Panc1 (cell line): ENCODE data around the gene ABCC12.

Experiments
- POLR2AphosphoS5 ChIP-seq: IDR thresholded peaks from 2 replicates; pipeline ENCODE4 v1.6.1; 2012; ENCODE audit warnings: mild to moderate bottlenecking, low read depth, low read length, moderate library complexity
- SIN3A ChIP-seq: IDR thresholded peaks from 2 replicates; pipeline ENCODE4 v1.6.1; 2012; ENCODE audit warnings: low read depth, mild to moderate bottlenecking, low read length, moderate library complexity, borderline replicate concordance; ENCODE audit not compliant: insufficient read depth
- TCF7L2 ChIP-seq: IDR thresholded peaks from 2 replicates; pipeline ENCODE4 v1.6.1; 2011; ENCODE audit warnings: mild to moderate bottlenecking, low read depth, low read length, inconsistent platforms
- TF ChIP-seq, protein P1 (sequence below): fragments of 450-650 bp; IDR thresholded peaks from 2 replicates; pipeline ENCODE4 v1.5.1; 2017; ENCODE audit warnings: mild to moderate bottlenecking
- TF ChIP-seq, protein P2 (sequence below), 2 experiments: IDR thresholded peaks; 2 replicates each; pipeline ENCODE4 v1.6.1; 2011 to 2012; ENCODE audit warnings: low read depth in 2 of 2, control low read depth in 1 of 2, low read length in 1 of 2, mild to moderate bottlenecking in 1 of 2, moderate library complexity in 1 of 2; ENCODE audit not compliant: insufficient read depth in 1 of 2

DNA sequence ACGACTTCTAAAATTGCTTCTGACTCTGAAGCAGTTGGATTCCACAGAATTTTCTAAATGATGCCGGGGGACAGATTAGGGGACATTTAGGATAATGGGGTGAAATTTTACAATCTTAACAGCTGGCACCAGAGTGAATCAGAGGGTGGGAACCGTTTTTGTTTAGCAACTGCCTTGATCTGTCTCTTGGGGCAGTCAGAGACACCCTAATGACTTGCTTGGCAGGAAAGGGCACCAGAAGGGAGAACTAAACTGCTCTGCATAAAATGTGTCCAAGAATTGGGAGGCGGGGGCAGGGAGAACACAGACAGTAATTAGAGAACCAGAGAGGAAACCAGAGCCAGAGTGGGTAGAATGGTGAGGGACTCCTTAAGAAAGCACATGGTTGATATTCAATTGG is 6.1 kb upstream of the ABCC12 start:
- TF ChIP-seq, protein P1, sequence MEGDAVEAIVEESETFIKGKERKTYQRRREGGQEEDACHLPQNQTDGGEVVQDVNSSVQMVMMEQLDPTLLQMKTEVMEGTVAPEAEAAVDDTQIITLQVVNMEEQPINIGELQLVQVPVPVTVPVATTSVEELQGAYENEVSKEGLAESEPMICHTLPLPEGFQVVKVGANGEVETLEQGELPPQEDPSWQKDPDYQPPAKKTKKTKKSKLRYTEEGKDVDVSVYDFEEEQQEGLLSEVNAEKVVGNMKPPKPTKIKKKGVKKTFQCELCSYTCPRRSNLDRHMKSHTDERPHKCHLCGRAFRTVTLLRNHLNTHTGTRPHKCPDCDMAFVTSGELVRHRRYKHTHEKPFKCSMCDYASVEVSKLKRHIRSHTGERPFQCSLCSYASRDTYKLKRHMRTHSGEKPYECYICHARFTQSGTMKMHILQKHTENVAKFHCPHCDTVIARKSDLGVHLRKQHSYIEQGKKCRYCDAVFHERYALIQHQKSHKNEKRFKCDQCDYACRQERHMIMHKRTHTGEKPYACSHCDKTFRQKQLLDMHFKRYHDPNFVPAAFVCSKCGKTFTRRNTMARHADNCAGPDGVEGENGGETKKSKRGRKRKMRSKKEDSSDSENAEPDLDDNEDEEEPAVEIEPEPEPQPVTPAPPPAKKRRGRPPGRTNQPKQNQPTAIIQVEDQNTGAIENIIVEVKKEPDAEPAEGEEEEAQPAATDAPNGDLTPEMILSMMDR = no peak
- TF ChIP-seq POLR2AphosphoS5 = no peak
- TF ChIP-seq, protein P2, sequence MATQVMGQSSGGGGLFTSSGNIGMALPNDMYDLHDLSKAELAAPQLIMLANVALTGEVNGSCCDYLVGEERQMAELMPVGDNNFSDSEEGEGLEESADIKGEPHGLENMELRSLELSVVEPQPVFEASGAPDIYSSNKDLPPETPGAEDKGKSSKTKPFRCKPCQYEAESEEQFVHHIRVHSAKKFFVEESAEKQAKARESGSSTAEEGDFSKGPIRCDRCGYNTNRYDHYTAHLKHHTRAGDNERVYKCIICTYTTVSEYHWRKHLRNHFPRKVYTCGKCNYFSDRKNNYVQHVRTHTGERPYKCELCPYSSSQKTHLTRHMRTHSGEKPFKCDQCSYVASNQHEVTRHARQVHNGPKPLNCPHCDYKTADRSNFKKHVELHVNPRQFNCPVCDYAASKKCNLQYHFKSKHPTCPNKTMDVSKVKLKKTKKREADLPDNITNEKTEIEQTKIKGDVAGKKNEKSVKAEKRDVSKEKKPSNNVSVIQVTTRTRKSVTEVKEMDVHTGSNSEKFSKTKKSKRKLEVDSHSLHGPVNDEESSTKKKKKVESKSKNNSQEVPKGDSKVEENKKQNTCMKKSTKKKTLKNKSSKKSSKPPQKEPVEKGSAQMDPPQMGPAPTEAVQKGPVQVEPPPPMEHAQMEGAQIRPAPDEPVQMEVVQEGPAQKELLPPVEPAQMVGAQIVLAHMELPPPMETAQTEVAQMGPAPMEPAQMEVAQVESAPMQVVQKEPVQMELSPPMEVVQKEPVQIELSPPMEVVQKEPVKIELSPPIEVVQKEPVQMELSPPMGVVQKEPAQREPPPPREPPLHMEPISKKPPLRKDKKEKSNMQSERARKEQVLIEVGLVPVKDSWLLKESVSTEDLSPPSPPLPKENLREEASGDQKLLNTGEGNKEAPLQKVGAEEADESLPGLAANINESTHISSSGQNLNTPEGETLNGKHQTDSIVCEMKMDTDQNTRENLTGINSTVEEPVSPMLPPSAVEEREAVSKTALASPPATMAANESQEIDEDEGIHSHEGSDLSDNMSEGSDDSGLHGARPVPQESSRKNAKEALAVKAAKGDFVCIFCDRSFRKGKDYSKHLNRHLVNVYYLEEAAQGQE (IDR thresholded peaks at IDR 0.05; ENCODE audit: insufficient read depth in 1 of 2, low read depth in 2 of 2, low read length in 1 of 2) = no peak
- TF ChIP-seq SIN3A = no peak
- no peak for TF ChIP-seq TCF7L2
